GM12878 (cell line): ENCODE data around the gene PPAN. TPM values are rescaled to one million over a fixed set of nuclear protein-coding genes. Genes with fewer than 3 reads are reported as not detected.

ENCODE experiments used
- ATAC-seq: fragments of 200-7000 bp; cut with Tn5 transposase; 3 replicates; pipeline ENCODE4 v1.9.1; 2020; ENCODE audit warnings: mild to moderate bottlenecking, moderate library complexity
- BruUV-seq: library from RNA; stranded (reverse); fragments of 400-500 nt; replicated peaks from 2 replicates; lab custom pipeline; 2021; lab: Mats Ljungman, UMichigan
- CTCF ChIA-PET: fragments of 300-600 bp; sonication (Branson Sonifier 250); formaldehyde crosslinking; extraction: SDS; loops from one replicate; lab custom pipeline; 2021; ENCODE audit warnings: inconsistent platforms; lab: Yijun Ruan, JAX
- POLR2A ChIA-PET: fragments of 350-600 bp; formaldehyde crosslinking; extraction: SDS; loops from one replicate; lab custom pipeline; 2021; ENCODE audit warnings: inconsistent platforms; lab: Charles Lee
- RAD21 ChIA-PET: fragments of 300-600 bp; sonication (Branson Sonifier 250); formaldehyde crosslinking; loops from one replicate; lab custom pipeline; 2023; ENCODE audit warnings: antibody characterized with exemption; ENCODE audit not compliant: unreplicated experiment; lab: Charles Lee
- SMC1A ChIA-PET: fragments of 300-600 bp; sonication (Branson Sonifier 250); formaldehyde crosslinking; loops from one replicate; lab custom pipeline; 2023; ENCODE audit not compliant: unreplicated experiment, uncharacterized antibody; lab: Charles Lee
- DNase-seq: peaks from one replicate; pipeline ENCODE4 v3.0.0-alpha.2; 2011; ENCODE audit warnings: low read depth, low spot score
- FAIRE-seq: peaks from 3 replicates; lab custom pipeline; 2011; peaks lifted over from hg19 to GRCh38; lab: Jason Lieb, UNC
- H2AFZ ChIP-seq: 2 replicates; pipeline ENCODE4 v1.6.0; 2011; ENCODE audit warnings: low read depth, low read length, control low read depth; ENCODE audit not compliant: control insufficient read depth
- H3K27ac ChIP-seq: 2 replicates; pipeline ENCODE4 v1.5.1; 2011; ENCODE audit warnings: control low read depth; ENCODE audit not compliant: control insufficient read depth, insufficient read depth
- H3K27me3 ChIP-seq, 2 experiments: replicated peaks in 1 of 2; 2 replicates each; pipeline versions ENCODE4 v1.6.0 to v1.6.1; 2011; ENCODE audit warnings: low read length in 1 of 2; ENCODE audit not compliant: control insufficient read depth in 2 of 2, insufficient read depth in 2 of 2
- H3K36me3 ChIP-seq, 2 experiments: 2 replicates each; pipeline ENCODE4 v1.5.1; 2011; ENCODE audit warnings: low read length in 1 of 2; ENCODE audit not compliant: control insufficient read depth in 2 of 2, insufficient read depth in 2 of 2
- H3K4me1 ChIP-seq: 2 replicates; pipeline ENCODE4 v1.6.1; 2011; ENCODE audit warnings: mild to moderate bottlenecking, low read length, moderate library complexity, mixed read lengths; ENCODE audit not compliant: control insufficient read depth, insufficient read depth
- H3K4me2 ChIP-seq: 2 replicates; pipeline ENCODE4 v1.6.0; 2011; ENCODE audit warnings: control low read depth; ENCODE audit not compliant: control insufficient read depth, insufficient read depth
- H3K4me3 ChIP-seq: fragments of 200-600 bp; sonication (generic); 2 replicates; pipeline ENCODE4 v1.5.1; 2016
- H3K79me2 ChIP-seq: 2 replicates; pipeline ENCODE4 v1.6.0; 2011; ENCODE audit warnings: low read length; ENCODE audit not compliant: control insufficient read depth, insufficient read depth
- H3K9ac ChIP-seq: 2 replicates; pipeline ENCODE4 v1.8.0; 2011; ENCODE audit warnings: low read length, control low read depth, mixed read lengths; ENCODE audit not compliant: control insufficient read depth, insufficient read depth
- H3K9me3 ChIP-seq: replicated peaks from 3 replicates; pipeline ENCODE4 v1.5.1; 2011; ENCODE audit warnings: mild to moderate bottlenecking, low read length; ENCODE audit not compliant: control insufficient read depth, insufficient read depth
- H4K20me1 ChIP-seq: 2 replicates; pipeline ENCODE4 v1.6.0; 2011; ENCODE audit not compliant: control insufficient read depth, insufficient read depth
- BACH1 ChIP-seq: fragments of 450-650 bp; IDR thresholded peaks from 2 replicates; pipeline ENCODE4 v1.6.1; 2017; ENCODE audit warnings: mild to moderate bottlenecking, borderline replicate concordance
- JUNB ChIP-seq: IDR thresholded peaks from 2 replicates; pipeline ENCODE4 v1.6.1; 2016; ENCODE audit warnings: antibody characterized with exemption, mild to moderate bottlenecking
- NFYB ChIP-seq: IDR thresholded peaks from 2 replicates; pipeline ENCODE4 v1.6.1; 2011; ENCODE audit warnings: low read depth, mild to moderate bottlenecking, low read length, improper control_type of control experiment, moderate library complexity; ENCODE audit not compliant: insufficient read depth
- NRF1 ChIP-seq: conservative IDR thresholded peaks from 2 replicates; pipeline ENCODE4 v1.6.1; 2011; ENCODE audit warnings: mild to moderate bottlenecking, low read depth, low read length, improper control_type of control experiment
- RB1 ChIP-seq: fragments of 450-650 bp; formaldehyde crosslinking; IDR thresholded peaks from 2 replicates; pipeline ENCODE4 v1.6.1; 2017; ENCODE audit warnings: mild to moderate bottlenecking, borderline replicate concordance
- SMAD1 ChIP-seq: fragments of 450-650 bp; IDR thresholded peaks from 2 replicates; pipeline ENCODE4 v1.6.1; 2018; ENCODE audit warnings: mild to moderate bottlenecking, low read depth; ENCODE audit not compliant: partially characterized antibody
- SUZ12 ChIP-seq: fragments of 200-600 bp; sonication (generic); IDR thresholded peaks from one replicate; pipeline ENCODE4 v1.6.1; 2018; ENCODE audit warnings: antibody characterized with exemption, mild to moderate bottlenecking; ENCODE audit not compliant: unreplicated experiment
- TCF12 ChIP-seq: IDR thresholded peaks from 2 replicates; pipeline ENCODE4 v1.6.1; 2011; ENCODE audit warnings: low read depth, mild to moderate bottlenecking, low read length
- TCF3 ChIP-seq: IDR thresholded peaks from 2 replicates; pipeline ENCODE4 v1.6.1; 2012; ENCODE audit warnings: low read depth, mild to moderate bottlenecking, low read length, borderline replicate concordance; ENCODE audit not compliant: insufficient read depth
- TCF7 ChIP-seq: IDR thresholded peaks from 2 replicates; pipeline ENCODE4 v1.6.1; 2014; ENCODE audit warnings: antibody characterized with exemption, borderline replicate concordance
- WGBS: methylation state at CpG from one replicate; pipeline ENCODE4 v1.1.6; 2016; ENCODE audit warnings: low lambda C conversion rate; ENCODE audit not compliant: insufficient replicate concordance, insufficient coverage; ENCODE audit errors: missing lambda C conversion rate; 5-methylcytosine and 5-hydroxymethylcytosine counted together
- in situ Hi-C: fragments of 300-500 bp; cut with MboI; formaldehyde crosslinking; loops from 9 replicates; pipeline ENCODE4 v1.14.3; 2018; ENCODE audit warnings: mixed read lengths
- intact Hi-C: fragments of 100-400 bp; cut with micrococcal nuclease; formaldehyde crosslinking; loops from one replicate; pipeline ENCODE4 v1.14.2; 2022; ENCODE audit not compliant: unreplicated experiment
- polyA plus RNA-seq, 11 experiments: library from polyadenylated mRNA; depleted of rRNA in 4 of 11; unstranded in 6 of 11; stranded (reverse) in 5 of 11; fragments of >200 nt; fragmentation: Nextera tagmentation in 4 of 11; fragmentation: Illumina TruSeq in 1 of 11; extraction: Ambion mirVana in 4 of 11; extraction: Trizol in 1 of 11; gene quantifications; 1 replicate in 1 of 11; 2 replicates in 10 of 11; pipeline versions ENCODE4 v1.2.1 to v1.2.3, GENCODE V29; 2011 to 2016; ENCODE audit warnings: inconsistent platforms in 2 of 11, missing spikeins in 2 of 11, low read depth in 1 of 11
- total RNA-seq, 4 experiments: library from RNA; depleted of rRNA in 3 of 4; stranded (reverse); fragments of >200 nt in 3 of 4; fragmentation: Illumina TruSeq in 1 of 4; extraction: Trizol in 1 of 4; gene quantifications; 2 replicates each; pipeline versions ENCODE4 v1.2.1 to v1.2.3, GENCODE V29; 2013 to 2021
- TF ChIP-seq, protein P1 (sequence below): IDR thresholded peaks from 2 replicates; pipeline ENCODE4 v1.6.1; 2012; ENCODE audit warnings: improper control_type of control experiment, low read depth, low read length; ENCODE audit not compliant: insufficient replicate concordance
- TF ChIP-seq, protein P2 (sequence below): fragments of 450-650 bp; IDR thresholded peaks from 2 replicates; pipeline ENCODE4 v1.6.1; 2017; ENCODE audit warnings: mild to moderate bottlenecking
- TF ChIP-seq, protein P3 (sequence below): IDR thresholded peaks from 2 replicates; pipeline ENCODE4 v1.6.1; 2011; ENCODE audit warnings: low read depth, low read length, improper control_type of control experiment, borderline replicate concordance

The PPAN gene
- total and polyA plus RNA-seq, 10 of the 15 experiments (the other 5 are each of a cell fraction or from before 2014, with no cell fraction given): 2.1 to 171 (median 108) TPM

DNA sequence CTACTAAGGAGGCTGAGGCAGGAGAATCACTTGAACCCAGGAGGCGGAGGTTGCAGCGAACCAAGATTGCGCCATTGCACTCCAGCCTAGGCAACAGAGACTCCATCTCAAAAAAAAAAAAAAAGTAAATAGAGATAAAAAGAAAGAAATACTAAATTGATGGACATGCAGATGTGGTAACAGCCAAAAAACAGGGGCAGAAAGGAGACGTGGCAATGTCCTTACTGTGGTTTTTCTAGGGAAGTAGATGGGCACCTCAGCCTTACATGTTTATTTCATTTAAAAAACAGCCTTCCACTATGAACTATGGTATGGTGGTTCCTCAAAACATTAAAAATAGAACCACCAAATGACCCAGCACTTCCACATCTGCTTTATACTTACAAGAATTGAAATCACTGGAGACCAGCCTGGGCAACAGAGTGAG, 20.1 kb downstream of the PPAN start (continued):
- TF ChIP-seq, protein P1, sequence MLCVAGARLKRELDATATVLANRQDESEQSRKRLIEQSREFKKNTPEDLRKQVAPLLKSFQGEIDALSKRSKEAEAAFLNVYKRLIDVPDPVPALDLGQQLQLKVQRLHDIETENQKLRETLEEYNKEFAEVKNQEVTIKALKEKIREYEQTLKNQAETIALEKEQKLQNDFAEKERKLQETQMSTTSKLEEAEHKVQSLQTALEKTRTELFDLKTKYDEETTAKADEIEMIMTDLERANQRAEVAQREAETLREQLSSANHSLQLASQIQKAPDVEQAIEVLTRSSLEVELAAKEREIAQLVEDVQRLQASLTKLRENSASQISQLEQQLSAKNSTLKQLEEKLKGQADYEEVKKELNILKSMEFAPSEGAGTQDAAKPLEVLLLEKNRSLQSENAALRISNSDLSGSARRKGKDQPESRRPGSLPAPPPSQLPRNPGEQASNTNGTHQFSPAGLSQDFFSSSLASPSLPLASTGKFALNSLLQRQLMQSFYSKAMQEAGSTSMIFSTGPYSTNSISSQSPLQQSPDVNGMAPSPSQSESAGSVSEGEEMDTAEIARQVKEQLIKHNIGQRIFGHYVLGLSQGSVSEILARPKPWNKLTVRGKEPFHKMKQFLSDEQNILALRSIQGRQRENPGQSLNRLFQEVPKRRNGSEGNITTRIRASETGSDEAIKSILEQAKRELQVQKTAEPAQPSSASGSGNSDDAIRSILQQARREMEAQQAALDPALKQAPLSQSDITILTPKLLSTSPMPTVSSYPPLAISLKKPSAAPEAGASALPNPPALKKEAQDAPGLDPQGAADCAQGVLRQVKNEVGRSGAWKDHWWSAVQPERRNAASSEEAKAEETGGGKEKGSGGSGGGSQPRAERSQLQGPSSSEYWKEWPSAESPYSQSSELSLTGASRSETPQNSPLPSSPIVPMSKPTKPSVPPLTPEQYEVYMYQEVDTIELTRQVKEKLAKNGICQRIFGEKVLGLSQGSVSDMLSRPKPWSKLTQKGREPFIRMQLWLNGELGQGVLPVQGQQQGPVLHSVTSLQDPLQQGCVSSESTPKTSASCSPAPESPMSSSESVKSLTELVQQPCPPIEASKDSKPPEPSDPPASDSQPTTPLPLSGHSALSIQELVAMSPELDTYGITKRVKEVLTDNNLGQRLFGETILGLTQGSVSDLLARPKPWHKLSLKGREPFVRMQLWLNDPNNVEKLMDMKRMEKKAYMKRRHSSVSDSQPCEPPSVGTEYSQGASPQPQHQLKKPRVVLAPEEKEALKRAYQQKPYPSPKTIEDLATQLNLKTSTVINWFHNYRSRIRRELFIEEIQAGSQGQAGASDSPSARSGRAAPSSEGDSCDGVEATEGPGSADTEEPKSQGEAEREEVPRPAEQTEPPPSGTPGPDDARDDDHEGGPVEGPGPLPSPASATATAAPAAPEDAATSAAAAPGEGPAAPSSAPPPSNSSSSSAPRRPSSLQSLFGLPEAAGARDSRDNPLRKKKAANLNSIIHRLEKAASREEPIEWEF: no peak
- TF ChIP-seq, protein P2, sequence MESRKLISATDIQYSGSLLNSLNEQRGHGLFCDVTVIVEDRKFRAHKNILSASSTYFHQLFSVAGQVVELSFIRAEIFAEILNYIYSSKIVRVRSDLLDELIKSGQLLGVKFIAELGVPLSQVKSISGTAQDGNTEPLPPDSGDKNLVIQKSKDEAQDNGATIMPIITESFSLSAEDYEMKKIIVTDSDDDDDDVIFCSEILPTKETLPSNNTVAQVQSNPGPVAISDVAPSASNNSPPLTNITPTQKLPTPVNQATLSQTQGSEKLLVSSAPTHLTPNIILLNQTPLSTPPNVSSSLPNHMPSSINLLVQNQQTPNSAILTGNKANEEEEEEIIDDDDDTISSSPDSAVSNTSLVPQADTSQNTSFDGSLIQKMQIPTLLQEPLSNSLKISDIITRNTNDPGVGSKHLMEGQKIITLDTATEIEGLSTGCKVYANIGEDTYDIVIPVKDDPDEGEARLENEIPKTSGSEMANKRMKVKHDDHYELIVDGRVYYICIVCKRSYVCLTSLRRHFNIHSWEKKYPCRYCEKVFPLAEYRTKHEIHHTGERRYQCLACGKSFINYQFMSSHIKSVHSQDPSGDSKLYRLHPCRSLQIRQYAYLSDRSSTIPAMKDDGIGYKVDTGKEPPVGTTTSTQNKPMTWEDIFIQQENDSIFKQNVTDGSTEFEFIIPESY: no peak
- TF ChIP-seq SMAD1 (no peak), TCF12 (no peak)

DNA sequence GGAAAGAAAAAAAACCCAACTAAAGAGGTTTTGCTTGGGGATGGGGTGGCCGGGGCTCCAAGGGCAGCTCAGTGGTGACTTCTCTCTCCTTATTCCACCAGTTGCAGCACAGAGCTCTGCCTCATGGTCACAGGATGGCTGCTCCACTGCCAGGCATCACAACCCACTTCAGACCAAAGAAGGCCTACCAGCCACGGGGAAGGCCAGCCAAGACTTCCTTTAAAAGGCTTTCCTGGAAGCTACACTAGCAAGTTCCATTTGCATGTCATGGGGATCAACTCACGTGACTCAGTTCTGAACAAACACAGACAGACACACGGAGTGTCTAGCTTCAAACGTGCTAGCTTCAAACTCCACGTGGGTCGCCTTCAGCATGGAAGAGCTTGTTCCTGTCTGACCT, 26.7 kb downstream of the PPAN start:
- Histone ChIP-seq H3K36me3 (peaks cover 42% of the 10 kb centered on the region in 2 experiments), H3K27me3 (no peaks in the 10 kb centered on the region), H2AFZ (no peak overlapping the region), H3K9me3 (no peaks in the 10 kb centered on the region), H3K4me1 (no peaks in the 10 kb centered on the region), H3K27ac (no peak overlapping the region), H3K4me3 (no peak overlapping the region), H4K20me1 (no peaks in the 10 kb centered on the region), H3K79me2 (no peaks in the 10 kb centered on the region), H3K4me2 (no peak overlapping the region), H3K9ac (no peak overlapping the region)
- WGBS: 78% methylated on average over 7 of the region's 7 CpGs
- in situ Hi-C loops: no loop called here
- ChIA-PET POLR2A (interaction anchor here (0.7 kb wide), 2 partner anchors 87 to 204 kb away, joined by 3 to 4 read pairs; no protein-coding TSS in a partner anchor), CTCF (interaction anchor here (0.7 to 3.0 kb wide), 3 partner anchors 12 to 117 kb away, joined by 3 to 12 read pairs (median 3); partner anchors contain the start of gene EIF3G), RAD21 (interaction anchor here (1.0 kb wide), 1 partner anchor 117 kb away, joined by 4 read pairs; no protein-coding TSS in a partner anchor), SMC1A (interaction anchor here (1.2 kb wide), 1 partner anchor 117 kb away, joined by 3 read pairs; no protein-coding TSS in a partner anchor)
- intact Hi-C loops: no loop called here
- no TSS peak for BruUV-seq
- ATAC-seq (no peak), DNase-seq (no peak), FAIRE-seq (no peak)
- TF ChIP-seq BACH1 (no peak), TCF3 (no peak), TCF7 (no peak), NFYB (no peak), RB1 (no peak), NRF1 (no peak), JUNB (no peak), SUZ12 (no peak)
- TF ChIP-seq, protein P3, sequence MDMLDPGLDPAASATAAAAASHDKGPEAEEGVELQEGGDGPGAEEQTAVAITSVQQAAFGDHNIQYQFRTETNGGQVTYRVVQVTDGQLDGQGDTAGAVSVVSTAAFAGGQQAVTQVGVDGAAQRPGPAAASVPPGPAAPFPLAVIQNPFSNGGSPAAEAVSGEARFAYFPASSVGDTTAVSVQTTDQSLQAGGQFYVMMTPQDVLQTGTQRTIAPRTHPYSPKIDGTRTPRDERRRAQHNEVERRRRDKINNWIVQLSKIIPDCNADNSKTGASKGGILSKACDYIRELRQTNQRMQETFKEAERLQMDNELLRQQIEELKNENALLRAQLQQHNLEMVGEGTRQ: no peak
